Fibroblast of lung (primary cell): ENCODE measurements around the gene FHIT. TPM values are rescaled to one million over a fixed set of nuclear protein-coding genes. Genes with fewer than 3 reads are reported as not detected.

Experiments used
- DNase-seq, 2 donors: peaks; one replicate each; pipeline versions ENCODE4 v3.0.0 to v3.0.0-alpha.2; 2010; ENCODE audit warnings: low read depth in 2 of 2
- H2AFZ ChIP-seq: 2 replicates; pipeline ENCODE4 v1.5.1; 2012; ENCODE audit warnings: low read length, control low read depth, inconsistent platforms
- H3K27ac ChIP-seq: 2 replicates; pipeline ENCODE4 v1.5.1; 2011; ENCODE audit warnings: low read length, control low read depth; ENCODE audit not compliant: insufficient read depth
- H3K27me3 ChIP-seq: 2 replicates; pipeline ENCODE4 v1.5.1; 2011; ENCODE audit warnings: mild to moderate bottlenecking, low read length; ENCODE audit not compliant: control insufficient read depth, insufficient read depth
- H3K36me3 ChIP-seq: 2 replicates; pipeline ENCODE4 v1.5.1; 2011; ENCODE audit warnings: low read length; ENCODE audit not compliant: control insufficient read depth, insufficient read depth
- H3K4me1 ChIP-seq: 2 replicates; pipeline ENCODE4 v1.5.1; 2011; ENCODE audit warnings: low read length; ENCODE audit not compliant: control insufficient read depth, insufficient read depth; ENCODE audit errors: extremely low read depth
- H3K4me2 ChIP-seq: 2 replicates; pipeline ENCODE4 v1.5.1; 2011; ENCODE audit warnings: low read length, control low read depth; ENCODE audit not compliant: insufficient read depth; ENCODE audit errors: extremely low read depth
- H3K4me3 ChIP-seq, 4 experiments: fragments of 200-600 bp in 1 of 4; sonication (generic) in 1 of 4; replicated peaks in 1 of 4; 2 replicates each; pipeline ENCODE4 v1.5.1; 2011 to 2016; ENCODE audit warnings: low read length in 4 of 4, low read depth in 3 of 4, mild to moderate bottlenecking in 3 of 4, control low read depth in 2 of 4, inconsistent platforms in 1 of 4, mixed read lengths in 1 of 4; ENCODE audit not compliant: insufficient read depth in 1 of 4; ENCODE audit errors: control extremely low read depth in 1 of 4
- H3K79me2 ChIP-seq: 2 replicates; pipeline ENCODE4 v1.5.1; 2012; ENCODE audit warnings: mild to moderate bottlenecking, low read length, inconsistent platforms; ENCODE audit not compliant: control insufficient read depth, insufficient read depth
- H3K9ac ChIP-seq: 2 replicates; pipeline ENCODE4 v1.5.1; 2011; ENCODE audit warnings: mild to moderate bottlenecking, low read length, control low read depth; ENCODE audit not compliant: insufficient read depth
- H3K9me3 ChIP-seq: 2 replicates; pipeline ENCODE4 v1.5.1; 2012; ENCODE audit warnings: low read depth, low read length; ENCODE audit not compliant: control insufficient read depth, insufficient read depth
- H4K20me1 ChIP-seq: 2 replicates; pipeline ENCODE4 v1.5.1; 2011; ENCODE audit warnings: low read length; ENCODE audit not compliant: control insufficient read depth, insufficient read depth; ENCODE audit errors: extremely low read depth
- EZH2 ChIP-seq: IDR thresholded peaks from 2 replicates; pipeline ENCODE4 v1.5.1; 2012; ENCODE audit warnings: low read length, control low read depth, mild to moderate bottlenecking; ENCODE audit errors: missing control alignments
- polyA plus RNA-seq, 2 donors: library from polyadenylated mRNA; depleted of rRNA in 1 of 2; stranded (reverse) in 1 of 2; unstranded in 1 of 2; fragments of >200 nt; gene quantifications; 2 replicates each; pipeline ENCODE4 v1.2.1, GENCODE V29; 2011 to 2012; ENCODE audit warnings: missing spikeins in 1 of 2
- total RNA-seq: library from RNA; depleted of rRNA; stranded (reverse); fragments of >200 nt; gene quantifications from 2 replicates; pipeline ENCODE4 v1.2.1, GENCODE V29; 2014
- TF ChIP-seq, protein P1 (sequence below), 2 donors: IDR thresholded peaks in 1 of 2; conservative IDR thresholded peaks in 1 of 2; 1 replicate in 1 of 2; 2 replicates in 1 of 2; pipeline ENCODE4 v1.5.1; 2011 to 2012; ENCODE audit warnings: low read length in 2 of 2, control low read depth in 1 of 2, inconsistent platforms in 1 of 2, low read depth in 1 of 2, mild to moderate bottlenecking in 1 of 2

Gene FHIT
- total and polyA plus RNA-seq, 2 donors (not counting 1 experiment from before 2014, with no cell fraction given), result 0.79 to 2.1 TPM

DNA sequence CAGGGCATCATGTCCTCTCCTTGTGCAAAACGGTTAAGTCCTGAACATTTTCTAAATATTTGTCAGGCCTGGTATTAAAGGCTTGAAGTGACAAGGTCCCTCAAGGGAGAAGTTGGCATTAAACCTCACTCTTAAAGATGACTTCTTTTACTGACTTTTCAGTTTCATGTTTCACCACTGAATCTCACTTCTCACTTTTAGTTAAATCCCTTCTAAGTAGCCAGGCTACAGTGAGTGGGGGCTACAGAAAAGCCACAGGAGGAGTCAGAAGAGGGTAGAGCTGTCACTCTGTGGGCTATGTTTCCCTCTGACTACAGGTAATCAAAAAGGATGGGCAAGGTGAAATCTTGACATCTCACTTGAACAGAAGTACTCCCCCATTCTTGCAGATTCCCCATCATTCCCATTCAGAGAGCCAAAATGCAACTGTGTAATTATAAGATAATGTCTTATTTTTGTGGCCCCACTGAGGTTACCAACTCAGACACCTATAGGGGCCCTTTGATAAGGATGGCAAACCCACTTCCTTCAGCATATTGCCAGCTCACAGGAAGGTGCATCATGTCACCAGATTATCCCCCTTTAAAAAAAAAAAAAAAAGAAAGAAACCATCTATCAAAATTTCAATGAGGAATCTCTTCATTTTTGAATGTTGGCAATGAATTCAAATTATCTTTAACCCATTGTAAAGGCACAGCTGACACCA lies 1411.3 kb downstream of the FHIT start:
- H3K4me1 ChIP-seq, result no peaks in the 10 kb centered on the region
- no peak overlapping the region for H3K27ac ChIP-seq
- H3K4me3 ChIP-seq, result no peak overlapping the region
- H3K36me3 ChIP-seq, result no peaks in the 10 kb centered on the region
- DNase-seq, result no peak
- H3K4me2 ChIP-seq, result no peak overlapping the region
- no peak overlapping the region for H3K9ac ChIP-seq
- H4K20me1 ChIP-seq, result no peaks in the 10 kb centered on the region
- no peak for TF ChIP-seq EZH2
- TF ChIP-seq, protein P1, sequence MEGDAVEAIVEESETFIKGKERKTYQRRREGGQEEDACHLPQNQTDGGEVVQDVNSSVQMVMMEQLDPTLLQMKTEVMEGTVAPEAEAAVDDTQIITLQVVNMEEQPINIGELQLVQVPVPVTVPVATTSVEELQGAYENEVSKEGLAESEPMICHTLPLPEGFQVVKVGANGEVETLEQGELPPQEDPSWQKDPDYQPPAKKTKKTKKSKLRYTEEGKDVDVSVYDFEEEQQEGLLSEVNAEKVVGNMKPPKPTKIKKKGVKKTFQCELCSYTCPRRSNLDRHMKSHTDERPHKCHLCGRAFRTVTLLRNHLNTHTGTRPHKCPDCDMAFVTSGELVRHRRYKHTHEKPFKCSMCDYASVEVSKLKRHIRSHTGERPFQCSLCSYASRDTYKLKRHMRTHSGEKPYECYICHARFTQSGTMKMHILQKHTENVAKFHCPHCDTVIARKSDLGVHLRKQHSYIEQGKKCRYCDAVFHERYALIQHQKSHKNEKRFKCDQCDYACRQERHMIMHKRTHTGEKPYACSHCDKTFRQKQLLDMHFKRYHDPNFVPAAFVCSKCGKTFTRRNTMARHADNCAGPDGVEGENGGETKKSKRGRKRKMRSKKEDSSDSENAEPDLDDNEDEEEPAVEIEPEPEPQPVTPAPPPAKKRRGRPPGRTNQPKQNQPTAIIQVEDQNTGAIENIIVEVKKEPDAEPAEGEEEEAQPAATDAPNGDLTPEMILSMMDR (conservative IDR thresholded peaks at IDR 0.05 in 1 of 2, IDR thresholded peaks at IDR 0.05 in 1 of 2; ENCODE audit: low read depth in 1 of 2, low read length in 2 of 2), result no peak
- no peak overlapping the region for H2AFZ ChIP-seq
- no peaks in the 10 kb centered on the region for H3K79me2 ChIP-seq
- H3K9me3 ChIP-seq, result no peaks in the 10 kb centered on the region
- H3K27me3 ChIP-seq, result no peaks in the 10 kb centered on the region

DNA sequence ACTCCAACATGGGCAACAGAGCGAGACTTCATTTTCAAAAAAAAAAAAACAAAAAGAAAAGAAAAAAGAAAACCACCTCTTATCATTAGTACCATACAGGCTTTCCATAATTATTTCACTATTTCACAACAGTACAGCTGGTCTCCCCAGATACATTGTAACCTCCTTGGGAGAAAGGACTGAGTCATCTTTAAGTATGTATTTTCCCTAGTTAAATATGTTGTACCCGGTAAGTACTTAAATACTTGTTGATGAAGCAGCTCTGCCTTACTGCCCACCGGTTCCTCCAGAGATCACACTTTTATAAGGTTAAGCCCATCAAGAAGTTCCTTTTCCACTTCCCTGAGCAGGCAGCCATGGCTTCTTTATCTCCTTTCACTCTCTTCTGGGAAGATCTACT lies 1412.0 kb downstream of the FHIT start:
- Histone ChIP-seq H3K4me2 (no peak overlapping the region), H3K4me1 (no peaks in the 10 kb centered on the region), H3K79me2 (no peaks in the 10 kb centered on the region), H3K9me3 (no peaks in the 10 kb centered on the region), H2AFZ (no peak overlapping the region), H3K36me3 (no peaks in the 10 kb centered on the region), H3K4me3 (no peak overlapping the region), H3K27ac (no peak overlapping the region), H3K9ac (no peak overlapping the region), H4K20me1 (no peaks in the 10 kb centered on the region), H3K27me3 (no peaks in the 10 kb centered on the region)
- TF ChIP-seq, protein P1 (conservative IDR thresholded peaks at IDR 0.05 in 1 of 2, IDR thresholded peaks at IDR 0.05 in 1 of 2; ENCODE audit: low read depth in 1 of 2, low read length in 2 of 2), result no peak
- TF ChIP-seq EZH2, result no peak
- peak; percentile 75 to 80 for DNase-seq

DNA sequence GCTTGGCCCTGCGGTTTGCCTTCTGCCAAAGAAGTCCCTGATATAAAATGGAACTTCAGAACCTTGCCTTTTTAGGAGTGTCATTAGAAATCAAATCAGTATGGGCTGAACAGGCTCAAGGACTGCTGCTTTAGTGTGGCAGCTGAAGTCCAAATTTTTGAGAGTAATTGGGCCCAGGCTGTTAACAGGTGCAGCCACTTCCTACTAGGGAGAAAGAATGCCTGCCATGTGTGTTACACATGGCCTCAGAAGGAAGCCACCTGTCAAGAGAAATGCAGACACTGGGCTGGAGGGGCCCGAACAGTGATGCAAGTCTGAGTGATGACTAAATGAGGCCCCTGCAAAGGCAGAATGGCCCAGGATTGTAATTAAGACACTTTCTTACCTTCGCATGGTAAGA lies 1414.7 kb downstream of the FHIT start:
- no peak overlapping the region for H3K4me3 ChIP-seq
- no peak overlapping the region for H3K9ac ChIP-seq
- H3K27me3 ChIP-seq, result no peaks in the 10 kb centered on the region
- no peak for TF ChIP-seq EZH2
- TF ChIP-seq, protein P1 (conservative IDR thresholded peaks at IDR 0.05 in 1 of 2, IDR thresholded peaks at IDR 0.05 in 1 of 2; ENCODE audit: low read depth in 1 of 2, low read length in 2 of 2), result no peak
- H3K27ac ChIP-seq, result no peak overlapping the region
- H4K20me1 ChIP-seq, result no peaks in the 10 kb centered on the region
- no peak for DNase-seq
- no peak overlapping the region for H3K4me2 ChIP-seq
- H2AFZ ChIP-seq, result no peak overlapping the region
- H3K36me3 ChIP-seq, result no peaks in the 10 kb centered on the region
- H3K79me2 ChIP-seq, result no peaks in the 10 kb centered on the region
- H3K9me3 ChIP-seq, result no peaks in the 10 kb centered on the region
- H3K4me1 ChIP-seq, result no peaks in the 10 kb centered on the region
